ENCODE measurements around the gene MAP3K1. TPM values are rescaled to one million over a fixed set of nuclear protein-coding genes. Genes with fewer than 3 reads are reported as not detected.
A peak's percentile ranks its signal among the peaks of the same experiment; 100 is the strongest.

MAP3K1 gene
- total RNA-seq, 1 donor from 2014 or later, result 23.6 TPM

GRCh38 chr5:56900858-56901578 lies 85.7 kb downstream of the MAP3K1 start:
- no peak overlapping the region for H3K4me3 Mint-ChIP-seq
- peaks cover 11% of the 10 kb centered on the region for H3K36me3 Mint-ChIP-seq (ENCODE audit: low read depth)
- H3K4me1 Mint-ChIP-seq (ENCODE audit: low read depth), result no peaks in the 10 kb centered on the region
- intact Hi-C loops (cut with micrococcal nuclease), result loop anchor here (1.0 to 10.0 kb wide), 9 partner anchors 194 to 1560 kb away; partner anchors contain the start of gene PLK2
- H3K9me3 Mint-ChIP-seq, result no peaks in the 10 kb centered on the region
- no peak overlapping the region for H3K27ac Mint-ChIP-seq
- DNase-seq (ENCODE audit: low spot score), result no peak
- H3K27me3 Mint-ChIP-seq (ENCODE audit: insufficient read depth), result peaks cover 10% of the 10 kb centered on the region

GRCh38 chr5:56908942-56909293 lies 93.6 kb downstream of the MAP3K1 start:
- intact Hi-C loops (cut with micrococcal nuclease), result loop anchor here (1.0 to 10.0 kb wide), 7 partner anchors 94 to 1551 kb away; partner anchors contain the start of genes MAP3K1 and PLK2
- Mint-ChIP-seq H3K4me1 (ENCODE audit: low read depth) (peaks cover 25% of the 10 kb centered on the region), H3K36me3 (ENCODE audit: low read depth) (peaks cover 10% of the 10 kb centered on the region), H3K4me3 (peak overlapping the region; percentile 90), H3K27me3 (ENCODE audit: insufficient read depth) (peaks cover 19% of the 10 kb centered on the region), H3K27ac (peak overlapping the region; percentile 87), H3K9me3 (no peaks in the 10 kb centered on the region)
- no peak for DNase-seq (ENCODE audit: low spot score)

- H3K27me3 Mint-ChIP-seq (ENCODE audit: insufficient read depth), result peaks cover 19% of the 10 kb centered on the region
- peak within 1 kb of the TSS; percentile 95 for H3K27ac Mint-ChIP-seq
- H3K4me3 Mint-ChIP-seq, result peak within 1 kb of the TSS; percentile 90
- H3K4me1 Mint-ChIP-seq (ENCODE audit: low read depth), result peaks cover 25% of the 10 kb centered on the region
- intact Hi-C loops (cut with micrococcal nuclease), result loop anchor here (1.0 to 10.0 kb wide), 8 partner anchors 43 to 1551 kb away; partner anchors contain the start of genes MAP3K1, MIER3 and PLK2
- no peaks in the 10 kb centered on the region for H3K9me3 Mint-ChIP-seq
- peaks cover 10% of the 10 kb centered on the region for H3K36me3 Mint-ChIP-seq (ENCODE audit: low read depth)
- peak; percentile 90 for DNase-seq (ENCODE audit: low spot score)
Observed at GRCh38 chr5:56909294-56910209, 94.2 kb downstream of the MAP3K1 start, which contains the start of gene SETD9. Gene SETD9 (plus strand): TSS chr5:56909596. CDS start chr5:56909646, 50 bp downstream.

- H3K4me1 Mint-ChIP-seq (ENCODE audit: low read depth), result peaks cover 25% of the 10 kb centered on the region
- H3K27me3 Mint-ChIP-seq (ENCODE audit: insufficient read depth), result peaks cover 19% of the 10 kb centered on the region
- H3K4me3 Mint-ChIP-seq, result peak overlapping the region; percentile 90
- intact Hi-C loops (cut with micrococcal nuclease), result loop anchor here (1.0 kb wide), 1 partner anchor 42 kb away; the partner anchor contains the start of gene MIER3
- H3K9me3 Mint-ChIP-seq, result no peaks in the 10 kb centered on the region
- H3K36me3 Mint-ChIP-seq (ENCODE audit: low read depth), result peaks cover 10% of the 10 kb centered on the region
- DNase-seq (ENCODE audit: low spot score), result no peak
- H3K27ac Mint-ChIP-seq, result peak overlapping the region; percentile 95
Observed at GRCh38 chr5:56910210-56910965, 95.0 kb downstream of the MAP3K1 start.

- peaks cover 24% of the 10 kb centered on the region for H3K4me1 Mint-ChIP-seq (ENCODE audit: low read depth)
- intact Hi-C loops (cut with micrococcal nuclease), result no loop called here
- H3K4me3 Mint-ChIP-seq, result no peak overlapping the region
- H3K36me3 Mint-ChIP-seq (ENCODE audit: low read depth), result peaks cover 16% of the 10 kb centered on the region
- DNase-seq (ENCODE audit: low spot score), result no peak
- peaks cover under 1% of the 10 kb centered on the region for H3K27me3 Mint-ChIP-seq (ENCODE audit: insufficient read depth)
- H3K27ac Mint-ChIP-seq, result no peak overlapping the region
- no peaks in the 10 kb centered on the region for H3K9me3 Mint-ChIP-seq
Observed at GRCh38 chr5:56913766-56914165, 98.4 kb downstream of the MAP3K1 start.

GRCh38 chr5:56914678-56915077 lies 99.3 kb downstream of the MAP3K1 start:
- Mint-ChIP-seq H3K9me3 (no peaks in the 10 kb centered on the region), H3K4me3 (no peak overlapping the region), H3K27ac (no peak overlapping the region), H3K36me3 (ENCODE audit: low read depth) (peaks cover 16% of the 10 kb centered on the region), H3K4me1 (ENCODE audit: low read depth) (peaks cover 20% of the 10 kb centered on the region), H3K27me3 (ENCODE audit: insufficient read depth) (no peaks in the 10 kb centered on the region)
- no peak for DNase-seq (ENCODE audit: low spot score)
- intact Hi-C loops (cut with micrococcal nuclease), result no loop called here

GRCh38 chr5:56917534-56917933 lies 102.2 kb downstream of the MAP3K1 start:
- DNase-seq (ENCODE audit: low spot score), result no peak
- Mint-ChIP-seq H3K9me3 (no peaks in the 10 kb centered on the region), H3K4me1 (ENCODE audit: low read depth) (peaks cover 5% of the 10 kb centered on the region), H3K4me3 (no peak overlapping the region), H3K27ac (no peak overlapping the region), H3K36me3 (ENCODE audit: low read depth) (peaks cover 18% of the 10 kb centered on the region), H3K27me3 (ENCODE audit: insufficient read depth) (no peaks in the 10 kb centered on the region)
- intact Hi-C loops (cut with micrococcal nuclease), result no loop called here

GRCh38 chr5:56918054-56918453 lies 102.7 kb downstream of the MAP3K1 start:
- H3K36me3 Mint-ChIP-seq (ENCODE audit: low read depth), result peaks cover 19% of the 10 kb centered on the region
- H3K27me3 Mint-ChIP-seq (ENCODE audit: insufficient read depth), result no peaks in the 10 kb centered on the region
- no peaks in the 10 kb centered on the region for H3K9me3 Mint-ChIP-seq
- DNase-seq (ENCODE audit: low spot score), result no peak
- H3K27ac Mint-ChIP-seq, result no peak overlapping the region
- intact Hi-C loops (cut with micrococcal nuclease), result no loop called here
- H3K4me1 Mint-ChIP-seq (ENCODE audit: low read depth), result peaks cover 5% of the 10 kb centered on the region
- H3K4me3 Mint-ChIP-seq, result no peak overlapping the region

GRCh38 chr5:56919942-56920662 lies 104.8 kb downstream of the MAP3K1 start:
- no peak for DNase-seq (ENCODE audit: low spot score)
- H3K4me3 Mint-ChIP-seq, result no peak overlapping the region
- H3K9me3 Mint-ChIP-seq, result no peaks in the 10 kb centered on the region
- H3K36me3 Mint-ChIP-seq (ENCODE audit: low read depth), result peaks cover 31% of the 10 kb centered on the region
- no peak overlapping the region for H3K27ac Mint-ChIP-seq
- peaks cover 5% of the 10 kb centered on the region for H3K4me1 Mint-ChIP-seq (ENCODE audit: low read depth)
- intact Hi-C loops (cut with micrococcal nuclease), result no loop called here
- H3K27me3 Mint-ChIP-seq (ENCODE audit: insufficient read depth), result no peaks in the 10 kb centered on the region

GRCh38 chr5:56922922-56923321 lies 107.6 kb downstream of the MAP3K1 start:
- no peak overlapping the region for H3K27ac Mint-ChIP-seq
- H3K9me3 Mint-ChIP-seq, result no peaks in the 10 kb centered on the region
- intact Hi-C loops (cut with micrococcal nuclease), result no loop called here
- no peaks in the 10 kb centered on the region for H3K27me3 Mint-ChIP-seq (ENCODE audit: insufficient read depth)
- H3K4me3 Mint-ChIP-seq, result no peak overlapping the region
- H3K4me1 Mint-ChIP-seq (ENCODE audit: low read depth), result peaks cover 5% of the 10 kb centered on the region
- no peak for DNase-seq (ENCODE audit: low spot score)
- H3K36me3 Mint-ChIP-seq (ENCODE audit: low read depth), result peaks cover 38% of the 10 kb centered on the region

- Mint-ChIP-seq H3K27me3 (ENCODE audit: insufficient read depth) (no peaks in the 10 kb centered on the region), H3K4me3 (no peak overlapping the region), H3K27ac (no peak overlapping the region), H3K9me3 (no peaks in the 10 kb centered on the region), H3K4me1 (ENCODE audit: low read depth) (no peaks in the 10 kb centered on the region), H3K36me3 (ENCODE audit: low read depth) (peaks cover 37% of the 10 kb centered on the region)
- no peak for DNase-seq (ENCODE audit: low spot score)
- intact Hi-C loops (cut with micrococcal nuclease), result no loop called here
Observed at GRCh38 chr5:56934325-56934724, 119.0 kb downstream of the MAP3K1 start.

GRCh38 chr5:56938858-56939257 lies 123.5 kb downstream of the MAP3K1 start:
- Mint-ChIP-seq H3K4me1 (ENCODE audit: low read depth) (peaks cover 9% of the 10 kb centered on the region), H3K36me3 (ENCODE audit: low read depth) (peaks cover 53% of the 10 kb centered on the region), H3K27ac (no peak overlapping the region), H3K4me3 (no peak overlapping the region), H3K9me3 (no peaks in the 10 kb centered on the region), H3K27me3 (ENCODE audit: insufficient read depth) (no peaks in the 10 kb centered on the region)
- no peak for DNase-seq (ENCODE audit: low spot score)
- intact Hi-C loops (cut with micrococcal nuclease), result no loop called here

All from activated T-helper 1 cell treated with anti-CD3 and anti-CD28 coated beads, Interleukin-12 subunit alpha, Interleukin-12 subunit beta, Interleukin-2, Interleukin-4 antibody, amounts not matched to agents 30 ng/mL and 10 ng/mL and 1 ng/mL, durations not matched to agents 14 hours and 24 hours and 36 hours (primary cell).